ENCODE measurements around the gene HMGXB4.
A peak's percentile ranks its signal among the peaks of the same experiment; 100 is the strongest.

HMGXB4 gene

DNA sequence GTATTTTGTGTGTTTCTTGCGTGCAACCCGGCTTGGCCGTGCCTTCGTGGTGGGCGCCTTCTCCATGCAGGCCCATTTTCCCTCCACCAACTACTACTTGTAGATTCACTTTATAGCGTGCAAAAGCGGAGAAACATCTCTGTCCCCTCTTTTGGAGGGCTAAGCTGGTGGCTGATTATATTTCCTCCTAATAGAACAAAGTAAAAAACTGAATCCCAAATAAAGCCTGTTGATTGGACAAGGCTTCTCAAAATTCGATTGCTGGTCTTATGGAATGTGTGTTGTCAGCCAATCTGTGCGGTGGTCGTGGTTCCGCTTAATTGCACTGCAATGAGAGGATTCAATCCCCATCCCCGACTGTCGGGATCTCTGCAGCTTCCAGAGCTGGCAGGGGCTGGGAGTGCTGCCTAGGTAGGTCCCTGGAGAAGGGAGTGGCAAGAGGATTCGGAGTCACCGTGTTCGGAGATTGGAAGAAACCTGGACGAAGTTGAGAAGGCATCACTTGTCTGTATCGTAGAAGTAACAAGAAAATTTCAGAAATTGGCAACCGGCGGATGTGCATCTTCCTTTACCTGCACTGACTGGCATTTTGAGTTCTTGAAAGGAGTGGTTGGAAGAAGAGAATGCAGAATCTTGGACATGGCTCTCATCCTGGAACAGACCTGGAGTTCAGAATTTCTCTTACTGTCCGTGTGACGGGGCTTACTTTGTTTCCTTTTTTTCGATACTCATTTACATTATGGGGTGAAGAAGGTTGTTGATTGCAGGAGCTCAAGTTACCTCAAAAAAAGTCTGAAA is 1.1 kb downstream of the HMGXB4 start:
- H3K27ac ChIP-seq (ENCODE audit: low read length), result peak overlapping the region; percentile 61
- H3K4me1 ChIP-seq (ENCODE audit: control insufficient read depth in 1 of 2, insufficient read depth in 2 of 2, low read length in 2 of 2), result peaks cover 5 to 10% of the 10 kb centered on the region in 2 donors
- peaks cover 9 to 13% of the 10 kb centered on the region in 2 donors for H3K36me3 ChIP-seq (ENCODE audit: control insufficient read depth in 1 of 2, insufficient read depth in 2 of 2, low read length in 2 of 2)
- H3K9me3 ChIP-seq (ENCODE audit: control insufficient read depth in 1 of 2, low read length in 2 of 2), result no peaks in the 10 kb centered on the region
- peak overlapping the region; percentile 65 to 86 for H3K4me3 ChIP-seq (ENCODE audit: low read depth in 1 of 2, low read length in 2 of 2)
- H3K27me3 ChIP-seq (ENCODE audit: low read depth, low read length), result no peaks in the 10 kb centered on the region

DNA sequence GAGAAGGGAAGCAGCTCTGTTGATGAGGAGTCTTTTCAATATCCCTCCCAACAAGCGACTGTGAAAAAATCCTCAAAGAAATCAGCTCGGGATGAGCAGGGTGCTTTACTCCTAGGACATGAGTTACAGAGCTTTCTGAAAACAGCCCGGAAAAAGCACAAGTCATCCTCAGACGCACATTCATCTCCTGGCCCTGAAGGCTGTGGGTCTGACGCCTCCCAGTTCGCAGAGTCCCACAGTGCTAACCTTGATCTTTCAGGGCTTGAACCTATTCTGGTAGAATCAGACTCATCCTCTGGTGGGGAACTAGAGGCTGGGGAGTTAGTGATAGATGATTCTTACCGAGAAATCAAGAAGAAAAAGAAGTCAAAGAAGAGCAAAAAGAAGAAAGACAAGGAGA is 7.7 kb downstream of the HMGXB4 start:
- H3K36me3 ChIP-seq (ENCODE audit: control insufficient read depth in 1 of 2, insufficient read depth in 2 of 2, low read length in 2 of 2), result peaks cover 50 to 71% of the 10 kb centered on the region in 2 donors

DNA sequence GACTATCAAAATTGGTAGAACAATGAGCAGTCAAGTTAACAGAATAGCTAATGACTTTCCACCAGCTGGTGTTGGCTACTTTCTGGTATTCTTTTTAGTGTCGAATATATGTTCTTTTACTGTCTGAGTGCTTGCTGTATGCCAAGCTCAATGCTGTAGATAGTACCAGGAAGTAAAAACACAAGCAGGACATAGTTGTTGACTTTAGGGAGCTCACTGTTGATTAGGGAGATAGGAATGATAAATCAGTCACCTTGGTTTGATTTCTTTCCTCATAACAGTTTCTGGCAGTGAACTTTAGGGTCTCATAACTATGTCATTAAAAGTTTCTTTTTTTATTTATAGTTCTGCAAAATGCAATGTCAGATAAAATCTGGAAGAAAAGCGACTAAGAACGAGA is 9.0 kb downstream of the HMGXB4 start:
- no peaks in the 10 kb centered on the region for H3K27me3 ChIP-seq (ENCODE audit: low read depth, low read length)
- H3K4me1 ChIP-seq (ENCODE audit: control insufficient read depth in 1 of 2, insufficient read depth in 2 of 2, low read length in 2 of 2), result no peaks in the 10 kb centered on the region
- H3K27ac ChIP-seq (ENCODE audit: low read length), result no peak overlapping the region
- H3K4me3 ChIP-seq (ENCODE audit: low read depth in 1 of 2, low read length in 2 of 2), result no peak overlapping the region
- H3K36me3 ChIP-seq (ENCODE audit: control insufficient read depth in 1 of 2, insufficient read depth in 2 of 2, low read length in 2 of 2), result peaks cover 50 to 73% of the 10 kb centered on the region in 2 donors
- no peaks in the 10 kb centered on the region for H3K9me3 ChIP-seq (ENCODE audit: control insufficient read depth in 1 of 2, low read length in 2 of 2)

More for the DNA sequence above, 7.7 kb downstream of the HMGXB4 start:
- Histone ChIP-seq H3K27ac (ENCODE audit: low read length) (no peak overlapping the region), H3K4me1 (ENCODE audit: control insufficient read depth in 1 of 2, insufficient read depth in 2 of 2, low read length in 2 of 2) (no peaks in the 10 kb centered on the region), H3K9me3 (ENCODE audit: control insufficient read depth in 1 of 2, low read length in 2 of 2) (no peaks in the 10 kb centered on the region), H3K27me3 (ENCODE audit: low read depth, low read length) (no peaks in the 10 kb centered on the region), H3K4me3 (ENCODE audit: low read depth in 1 of 2, low read length in 2 of 2) (no peak overlapping the region)

DNA sequence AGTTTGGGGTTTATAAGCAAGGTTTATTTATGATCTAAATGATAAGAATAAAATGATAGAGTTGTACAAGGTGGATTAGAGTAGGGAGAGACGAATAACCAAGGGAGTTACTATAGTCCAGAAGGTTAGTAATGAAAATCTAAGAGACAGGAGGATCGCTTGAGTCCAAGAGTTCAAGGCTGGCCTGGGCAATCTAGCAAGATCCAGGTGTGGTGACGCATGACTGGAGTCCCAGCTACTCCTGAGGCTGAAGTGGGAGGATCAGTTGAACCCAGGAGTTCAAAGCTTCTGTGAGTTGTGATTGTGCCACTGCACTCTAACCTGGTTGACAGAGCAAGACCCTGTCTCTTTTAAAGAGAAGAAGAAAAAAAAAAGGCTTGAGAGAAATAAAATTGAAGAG is 12.3 kb downstream of the HMGXB4 start:
- peaks cover 48 to 63% of the 10 kb centered on the region in 2 donors for H3K36me3 ChIP-seq (ENCODE audit: control insufficient read depth in 1 of 2, insufficient read depth in 2 of 2, low read length in 2 of 2)

DNA sequence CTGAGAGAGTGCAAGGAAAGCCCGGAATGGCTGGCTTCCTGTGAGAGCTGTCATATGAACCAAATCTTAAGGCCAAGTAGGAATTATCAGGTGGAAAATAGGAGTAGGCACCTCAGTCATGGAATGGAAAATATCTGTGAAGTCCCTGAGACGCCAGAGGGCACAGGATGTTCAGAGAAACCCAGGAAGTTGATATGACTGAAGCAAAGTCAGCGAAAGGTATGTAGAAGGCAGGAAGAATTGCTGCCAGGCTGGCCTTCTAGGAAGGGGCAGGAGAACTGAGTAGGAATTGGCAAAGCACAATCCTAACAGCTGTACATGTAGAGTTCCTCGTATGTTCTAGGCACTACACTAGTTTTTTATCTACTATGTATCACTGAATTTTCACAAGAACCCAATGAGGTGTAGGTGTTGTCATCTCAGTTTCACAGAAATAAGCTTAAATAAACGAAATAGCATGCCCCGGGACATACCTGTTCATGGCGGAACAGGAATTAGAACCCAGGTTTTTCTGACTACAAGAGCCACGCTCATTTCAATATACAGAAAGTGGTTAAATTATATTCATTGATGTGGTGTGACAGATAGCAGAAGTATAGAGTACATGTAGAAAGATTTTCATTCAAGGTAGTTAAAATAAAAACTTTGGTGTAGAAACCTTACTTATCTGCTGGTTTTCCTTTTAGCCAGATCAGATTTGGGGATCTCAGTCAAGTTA is 17.0 kb downstream of the HMGXB4 start:
- H3K27ac ChIP-seq (ENCODE audit: low read length), result no peak overlapping the region
- H3K4me1 ChIP-seq (ENCODE audit: control insufficient read depth in 1 of 2, insufficient read depth in 2 of 2, low read length in 2 of 2), result no peaks in the 10 kb centered on the region
- H3K4me3 ChIP-seq (ENCODE audit: low read depth in 1 of 2, low read length in 2 of 2), result no peak overlapping the region
- H3K36me3 ChIP-seq (ENCODE audit: control insufficient read depth in 1 of 2, insufficient read depth in 2 of 2, low read length in 2 of 2), result peaks cover 24 to 35% of the 10 kb centered on the region in 2 donors
- H3K9me3 ChIP-seq (ENCODE audit: control insufficient read depth in 1 of 2, low read length in 2 of 2), result no peaks in the 10 kb centered on the region
- no peaks in the 10 kb centered on the region for H3K27me3 ChIP-seq (ENCODE audit: low read depth, low read length)

More for the DNA sequence above, 12.3 kb downstream of the HMGXB4 start:
- Histone ChIP-seq H3K27me3 (ENCODE audit: low read depth, low read length) (no peaks in the 10 kb centered on the region), H3K9me3 (ENCODE audit: control insufficient read depth in 1 of 2, low read length in 2 of 2) (no peaks in the 10 kb centered on the region), H3K27ac (ENCODE audit: low read length) (no peak overlapping the region), H3K4me3 (ENCODE audit: low read depth in 1 of 2, low read length in 2 of 2) (no peak overlapping the region), H3K4me1 (ENCODE audit: control insufficient read depth in 1 of 2, insufficient read depth in 2 of 2, low read length in 2 of 2) (no peaks in the 10 kb centered on the region)

DNA sequence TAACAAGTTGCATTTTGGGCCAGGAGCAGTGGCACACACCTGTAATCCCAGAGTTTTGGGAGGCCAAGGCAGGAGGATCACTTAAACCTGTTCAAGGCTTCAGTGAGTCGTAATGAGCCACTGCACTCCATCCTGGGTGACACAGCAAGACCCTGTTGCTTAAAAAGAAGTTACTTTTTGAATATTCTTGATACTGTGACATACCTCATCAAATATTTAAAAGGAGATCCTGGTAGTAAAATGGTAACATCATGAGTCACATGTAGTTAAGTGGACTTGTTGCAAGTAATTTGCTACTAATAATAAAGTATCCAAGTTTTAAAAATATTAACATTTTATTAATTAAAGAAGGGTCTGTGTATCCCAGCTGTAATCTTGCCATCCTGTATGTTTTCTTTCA is 18.3 kb downstream of the HMGXB4 start:
- peaks cover 24 to 26% of the 10 kb centered on the region in 2 donors for H3K36me3 ChIP-seq (ENCODE audit: control insufficient read depth in 1 of 2, insufficient read depth in 2 of 2, low read length in 2 of 2)
- no peaks in the 10 kb centered on the region for H3K27me3 ChIP-seq (ENCODE audit: low read depth, low read length)

DNA sequence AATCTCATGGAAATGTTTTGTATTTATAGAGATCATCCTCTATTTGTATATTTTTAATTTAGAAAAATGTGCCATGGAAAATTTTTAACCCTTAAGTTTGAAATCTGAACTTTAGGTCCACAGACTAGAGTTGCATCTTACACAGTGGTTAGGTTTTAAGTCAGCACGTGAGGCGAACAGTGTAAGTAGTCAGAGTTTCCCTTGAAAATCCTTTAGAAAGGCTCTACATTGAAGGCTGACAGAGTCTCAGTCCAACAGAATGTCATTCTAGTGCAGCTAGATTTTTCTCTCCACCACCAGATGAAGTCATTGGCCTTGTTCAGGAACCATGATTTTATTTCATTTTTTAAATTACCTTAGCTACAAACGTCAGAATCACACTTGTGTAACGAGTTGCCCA is 18.7 kb downstream of the HMGXB4 start:
- peaks cover 24 to 26% of the 10 kb centered on the region in 2 donors for H3K36me3 ChIP-seq (ENCODE audit: control insufficient read depth in 1 of 2, insufficient read depth in 2 of 2, low read length in 2 of 2)
- H3K4me3 ChIP-seq (ENCODE audit: low read depth in 1 of 2, low read length in 2 of 2), result no peak overlapping the region
- no peaks in the 10 kb centered on the region for H3K27me3 ChIP-seq (ENCODE audit: low read depth, low read length)
- no peaks in the 10 kb centered on the region for H3K4me1 ChIP-seq (ENCODE audit: control insufficient read depth in 1 of 2, insufficient read depth in 2 of 2, low read length in 2 of 2)
- no peak overlapping the region for H3K27ac ChIP-seq (ENCODE audit: low read length)
- no peaks in the 10 kb centered on the region for H3K9me3 ChIP-seq (ENCODE audit: control insufficient read depth in 1 of 2, low read length in 2 of 2)

More for the DNA sequence above, 18.3 kb downstream of the HMGXB4 start:
- no peak overlapping the region for H3K27ac ChIP-seq (ENCODE audit: low read length)
- H3K4me1 ChIP-seq (ENCODE audit: control insufficient read depth in 1 of 2, insufficient read depth in 2 of 2, low read length in 2 of 2), result no peaks in the 10 kb centered on the region
- no peak overlapping the region for H3K4me3 ChIP-seq (ENCODE audit: low read depth in 1 of 2, low read length in 2 of 2)
- H3K9me3 ChIP-seq (ENCODE audit: control insufficient read depth in 1 of 2, low read length in 2 of 2), result no peaks in the 10 kb centered on the region

DNA sequence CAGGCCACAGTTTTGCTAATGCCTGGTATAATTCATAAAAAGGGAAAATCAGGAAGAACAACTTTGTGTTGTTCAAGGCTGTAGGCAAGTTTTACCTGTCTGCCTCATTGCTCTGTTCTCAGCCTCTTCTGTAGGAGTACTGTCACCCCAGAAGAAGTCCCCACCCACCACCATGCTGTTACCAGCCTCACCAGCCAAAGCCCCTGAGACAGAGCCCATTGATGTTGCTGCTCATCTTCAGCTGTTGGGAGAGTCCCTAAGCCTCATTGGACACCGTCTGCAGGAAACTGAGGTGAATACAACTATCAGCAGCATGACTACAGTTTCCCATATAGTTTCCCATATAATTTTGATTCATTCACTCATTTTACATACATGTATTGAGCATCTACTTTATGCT is 30.8 kb downstream of the HMGXB4 start:
- no peak overlapping the region for H3K4me3 ChIP-seq (ENCODE audit: low read depth in 1 of 2, low read length in 2 of 2)
- H3K27me3 ChIP-seq (ENCODE audit: low read depth, low read length), result no peaks in the 10 kb centered on the region
- H3K27ac ChIP-seq (ENCODE audit: low read length), result no peak overlapping the region
- no peaks in the 10 kb centered on the region for H3K9me3 ChIP-seq (ENCODE audit: control insufficient read depth in 1 of 2, low read length in 2 of 2)
- no peaks in the 10 kb centered on the region for H3K4me1 ChIP-seq (ENCODE audit: control insufficient read depth in 1 of 2, insufficient read depth in 2 of 2, low read length in 2 of 2)
- peaks cover 31 to 63% of the 10 kb centered on the region in 2 donors for H3K36me3 ChIP-seq (ENCODE audit: control insufficient read depth in 1 of 2, insufficient read depth in 2 of 2, low read length in 2 of 2)

DNA sequence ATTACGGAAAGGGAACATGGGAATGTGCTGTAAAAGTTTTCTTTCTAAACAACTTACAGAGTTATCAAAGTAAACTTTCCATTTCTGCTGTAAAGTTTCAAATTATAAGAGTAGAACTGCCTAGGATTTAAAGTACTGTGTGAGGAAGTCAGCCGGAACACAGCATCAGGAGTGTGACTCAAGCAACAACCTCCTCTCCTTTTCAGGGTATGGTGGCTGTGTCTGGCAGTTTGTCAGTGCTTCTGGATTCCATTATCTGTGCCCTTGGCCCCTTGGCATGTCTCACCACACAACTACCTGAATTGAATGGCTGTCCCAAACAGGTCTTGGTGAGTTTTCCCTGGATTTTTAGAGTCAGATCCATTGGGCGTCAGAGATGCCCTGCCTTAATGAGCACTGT is 35.5 kb downstream of the HMGXB4 start:
- Histone ChIP-seq H3K4me1 (ENCODE audit: control insufficient read depth in 1 of 2, insufficient read depth in 2 of 2, low read length in 2 of 2) (no peaks in the 10 kb centered on the region), H3K27me3 (ENCODE audit: low read depth, low read length) (no peaks in the 10 kb centered on the region), H3K27ac (ENCODE audit: low read length) (no peak overlapping the region), H3K9me3 (ENCODE audit: control insufficient read depth in 1 of 2, low read length in 2 of 2) (no peaks in the 10 kb centered on the region), H3K36me3 (ENCODE audit: control insufficient read depth in 1 of 2, insufficient read depth in 2 of 2, low read length in 2 of 2) (peaks cover 39 to 47% of the 10 kb centered on the region in 2 donors), H3K4me3 (ENCODE audit: low read depth in 1 of 2, low read length in 2 of 2) (no peak overlapping the region)

DNA sequence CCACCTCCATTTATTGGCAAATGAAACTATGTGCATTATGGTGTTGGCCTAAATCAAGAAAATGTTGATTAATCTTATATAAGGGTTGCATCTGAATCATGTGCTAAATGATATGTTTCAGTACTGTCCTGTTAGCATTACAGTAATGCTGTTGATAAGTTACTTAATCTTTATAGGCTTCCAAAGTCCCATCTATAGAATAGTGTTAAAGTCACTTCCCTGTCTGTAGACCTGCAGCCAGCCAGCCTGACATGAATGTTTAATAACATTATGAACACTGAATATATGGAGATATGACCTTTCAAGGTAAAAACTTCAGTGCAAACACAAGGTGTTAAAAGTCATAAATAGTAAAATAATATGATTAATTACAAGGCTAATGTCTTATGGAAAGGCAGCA is 38.8 kb downstream of the HMGXB4 start:
- Histone ChIP-seq H3K27me3 (ENCODE audit: low read depth, low read length) (no peaks in the 10 kb centered on the region), H3K27ac (ENCODE audit: low read length) (no peak overlapping the region), H3K36me3 (ENCODE audit: control insufficient read depth in 1 of 2, insufficient read depth in 2 of 2, low read length in 2 of 2) (peaks cover 24 to 35% of the 10 kb centered on the region in 2 donors), H3K9me3 (ENCODE audit: control insufficient read depth in 1 of 2, low read length in 2 of 2) (no peaks in the 10 kb centered on the region), H3K4me1 (ENCODE audit: control insufficient read depth in 1 of 2, insufficient read depth in 2 of 2, low read length in 2 of 2) (peaks cover 0 to 5% of the 10 kb centered on the region in 2 donors), H3K4me3 (ENCODE audit: low read depth in 1 of 2, low read length in 2 of 2) (no peak overlapping the region)

DNA sequence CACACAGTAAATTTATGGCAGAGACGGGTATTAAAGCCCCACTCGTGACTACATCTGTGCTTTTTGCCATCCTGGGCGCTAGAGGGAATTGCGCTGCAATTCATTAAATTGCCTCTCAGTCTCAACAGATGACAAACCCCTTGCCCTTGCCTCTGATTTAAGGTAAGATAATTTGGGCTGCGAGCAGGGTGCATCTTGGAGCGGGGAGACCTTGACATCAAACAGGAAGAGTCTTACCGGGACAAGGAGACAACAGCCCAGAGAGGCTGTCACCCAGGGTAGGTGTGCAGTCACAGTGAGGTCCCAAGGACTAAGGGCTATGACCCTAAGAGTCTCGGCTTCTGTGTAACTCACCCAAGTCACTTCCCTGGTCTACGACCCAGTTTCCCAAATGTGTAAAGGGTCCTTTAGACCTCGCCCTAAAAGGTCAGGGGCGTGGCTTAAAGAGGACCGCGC is 42.0 kb downstream of the HMGXB4 start:
- H3K4me3 ChIP-seq (ENCODE audit: low read depth in 1 of 2, low read length in 2 of 2), result peak overlapping the region; percentile 75 to 95
- peak overlapping the region; percentile 90 for H3K27ac ChIP-seq (ENCODE audit: low read length)
- H3K36me3 ChIP-seq (ENCODE audit: control insufficient read depth in 1 of 2, insufficient read depth in 2 of 2, low read length in 2 of 2), result peaks cover 6 to 11% of the 10 kb centered on the region in 2 donors
- H3K27me3 ChIP-seq (ENCODE audit: low read depth, low read length), result no peaks in the 10 kb centered on the region
- H3K9me3 ChIP-seq (ENCODE audit: control insufficient read depth in 1 of 2, low read length in 2 of 2), result no peaks in the 10 kb centered on the region
- peaks cover 0 to 14% of the 10 kb centered on the region in 2 donors for H3K4me1 ChIP-seq (ENCODE audit: control insufficient read depth in 1 of 2, insufficient read depth in 2 of 2, low read length in 2 of 2)

All from muscle layer of duodenum (tissue), 2 donors.